HEK293 (cell line): Measurements from ENCODE around the gene SCAF11.
A peak's percentile ranks its signal among the peaks of the same experiment; 100 is the strongest.

Experiments used
- FEZF1 ChIP-seq: fragments of 450-650 bp; formaldehyde crosslinking; IDR thresholded peaks from 2 replicates; pipeline ENCODE4 v1.5.1; 2016; ENCODE audit warnings: missing biosample characterization, missing genetic modification characterization
- GFI1B ChIP-seq: fragments of 450-650 bp; formaldehyde crosslinking; IDR thresholded peaks from 2 replicates; pipeline ENCODE4 v1.5.1; 2016; ENCODE audit warnings: missing biosample characterization, missing genetic modification characterization
- GLI4 ChIP-seq: fragments of 450-650 bp; formaldehyde crosslinking; IDR thresholded peaks from 2 replicates; pipeline ENCODE4 v1.5.1; 2016; ENCODE audit warnings: missing biosample characterization, missing genetic modification characterization
- HOXD13 ChIP-seq: sonication (generic); formaldehyde crosslinking; IDR thresholded peaks from 2 replicates; pipeline ENCODE4 v1.8.0; 2022; ENCODE audit warnings: missing genetic modification reagents, borderline replicate concordance
- YY1 ChIP-seq: fragments of 450-650 bp; formaldehyde crosslinking; IDR thresholded peaks from 2 replicates; pipeline ENCODE4 v1.5.1; 2018; ENCODE audit warnings: missing biosample characterization, missing genetic modification characterization
- ZNF211 ChIP-seq: fragments of 450-650 bp; formaldehyde crosslinking; IDR thresholded peaks from 2 replicates; pipeline ENCODE4 v1.5.1; 2016; ENCODE audit warnings: low read depth, missing biosample characterization, missing genetic modification characterization
- ZNF23 ChIP-seq: fragments of 450-650 bp; formaldehyde crosslinking; IDR thresholded peaks from 2 replicates; pipeline ENCODE4 v1.5.1; 2016; ENCODE audit warnings: missing biosample characterization, missing genetic modification characterization, borderline replicate concordance
- ZNF274 ChIP-seq, 2 experiments: fragments of 200-500 bp in 1 of 2; fragments of 450-650 bp in 1 of 2; sonication (Bioruptor generic) in 1 of 2; formaldehyde crosslinking in 1 of 2; IDR thresholded peaks; 2 replicates each; pipeline versions ENCODE4 v1.5.1 to v1.6.1; 2014 to 2016; ENCODE audit warnings: borderline replicate concordance in 1 of 2, inconsistent platforms in 1 of 2, low read length in 1 of 2, missing biosample characterization in 1 of 2, missing genetic modification characterization in 1 of 2
- ZNF302 ChIP-seq: fragments of 450-650 bp; formaldehyde crosslinking; IDR thresholded peaks from 2 replicates; pipeline ENCODE4 v1.5.1; 2016; ENCODE audit warnings: missing biosample characterization, missing genetic modification characterization, low read depth
- ZNF37A ChIP-seq: fragments of 450-650 bp; IDR thresholded peaks from 2 replicates; pipeline ENCODE4 v1.5.1; 2018; ENCODE audit warnings: missing biosample characterization, missing genetic modification characterization
- ZNF404 ChIP-seq: fragments of 450-650 bp; formaldehyde crosslinking; IDR thresholded peaks from 2 replicates; pipeline ENCODE4 v1.5.1; 2017; ENCODE audit warnings: missing biosample characterization, missing genetic modification characterization
- ZNF426 ChIP-seq: fragments of 450-650 bp; formaldehyde crosslinking; IDR thresholded peaks from 2 replicates; pipeline ENCODE4 v1.5.1; 2017; ENCODE audit warnings: missing biosample characterization, missing genetic modification characterization, mild to moderate bottlenecking, inconsistent platforms, moderate library complexity
- ZNF561 ChIP-seq: fragments of 450-650 bp; IDR thresholded peaks from 2 replicates; pipeline ENCODE4 v1.5.1; 2018; ENCODE audit warnings: missing biosample characterization, missing genetic modification characterization, borderline replicate concordance
- ZNF596 ChIP-seq: fragments of 450-650 bp; IDR thresholded peaks from 2 replicates; pipeline ENCODE4 v1.5.0; 2018; ENCODE audit warnings: missing biosample characterization, mild to moderate bottlenecking, missing genetic modification characterization, moderate library complexity
- ZNF600 ChIP-seq: fragments of 450-650 bp; formaldehyde crosslinking; IDR thresholded peaks from 2 replicates; pipeline ENCODE4 v1.5.1; 2016; ENCODE audit warnings: missing biosample characterization, missing genetic modification characterization
- ZNF785 ChIP-seq: fragments of 450-650 bp; formaldehyde crosslinking; IDR thresholded peaks from 2 replicates; pipeline ENCODE4 v1.5.1; 2016; ENCODE audit warnings: missing biosample characterization, missing genetic modification characterization
- TF ChIP-seq, protein P1 (sequence below): fragments of 450-650 bp; formaldehyde crosslinking; IDR thresholded peaks from 2 replicates; pipeline ENCODE4 v1.5.1; 2016; ENCODE audit warnings: missing biosample characterization, missing genetic modification characterization
- TF ChIP-seq, protein P2 (sequence below): fragments of 450-650 bp; formaldehyde crosslinking; IDR thresholded peaks from 2 replicates; pipeline ENCODE4 v1.5.1; 2016; ENCODE audit warnings: missing biosample characterization, missing genetic modification characterization, low read depth
- TF ChIP-seq, protein P3 (sequence below): fragments of 450-650 bp; IDR thresholded peaks from 2 replicates; pipeline ENCODE4 v1.5.1; 2018; ENCODE audit warnings: missing biosample characterization, missing genetic modification characterization
- TF ChIP-seq, protein P4 (sequence below): fragments of 450-650 bp; formaldehyde crosslinking; IDR thresholded peaks from 2 replicates; pipeline ENCODE4 v1.5.1; 2016; ENCODE audit warnings: missing biosample characterization, missing genetic modification characterization, borderline replicate concordance
- TF ChIP-seq, protein P5 (sequence below): fragments of 450-650 bp; formaldehyde crosslinking; IDR thresholded peaks from 2 replicates; pipeline ENCODE4 v1.5.1; 2016; ENCODE audit warnings: missing biosample characterization, missing genetic modification characterization, low read depth

Gene SCAF11

DNA sequence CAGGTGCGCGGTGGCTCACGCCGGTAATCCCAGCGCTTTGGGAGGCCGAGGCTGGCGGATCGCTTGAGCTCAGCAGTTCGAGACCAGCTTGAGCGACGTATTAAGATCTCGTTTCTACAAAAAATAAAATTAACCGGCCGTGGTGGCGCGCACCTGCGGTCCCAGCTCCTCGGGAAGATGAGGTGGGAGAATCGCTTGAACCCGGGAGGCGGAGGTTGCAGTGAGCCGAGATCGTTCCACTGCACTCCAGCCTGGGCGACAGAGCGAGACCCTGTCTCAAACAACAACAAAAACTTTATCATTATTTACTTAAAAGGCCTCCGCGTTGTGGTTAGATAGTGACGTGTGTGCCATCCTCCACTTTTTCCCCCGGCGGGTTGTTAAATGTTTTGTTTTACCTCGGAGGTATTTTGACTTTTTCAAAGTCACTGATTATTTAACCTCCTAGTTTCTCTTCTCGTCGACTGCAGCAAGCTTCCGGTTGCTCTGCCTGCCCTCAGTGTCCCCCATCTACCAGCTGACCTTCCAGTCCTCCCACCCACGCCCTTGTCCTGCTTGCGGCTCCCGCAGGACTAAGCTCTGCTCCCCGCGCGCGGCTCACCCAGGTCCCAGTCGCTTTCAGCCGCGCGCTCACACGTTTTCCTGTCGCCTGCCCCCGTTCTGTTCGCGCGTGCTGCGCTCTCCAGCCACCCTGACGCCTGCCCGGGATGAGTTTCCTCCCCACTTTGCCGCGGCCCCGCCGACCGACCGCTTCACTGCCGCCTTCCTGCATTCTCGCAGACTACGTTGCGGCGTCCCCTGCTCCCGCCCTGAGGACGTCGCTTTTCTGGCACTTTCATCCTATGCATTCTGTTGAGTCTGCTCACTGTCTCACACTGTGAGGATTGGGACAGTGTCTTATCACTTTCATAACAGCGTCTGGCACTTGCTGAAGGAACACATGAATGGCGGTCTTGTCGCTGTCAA, 1.2 kb upstream of the SCAF11 start (continued):
- TF ChIP-seq, protein P1, sequence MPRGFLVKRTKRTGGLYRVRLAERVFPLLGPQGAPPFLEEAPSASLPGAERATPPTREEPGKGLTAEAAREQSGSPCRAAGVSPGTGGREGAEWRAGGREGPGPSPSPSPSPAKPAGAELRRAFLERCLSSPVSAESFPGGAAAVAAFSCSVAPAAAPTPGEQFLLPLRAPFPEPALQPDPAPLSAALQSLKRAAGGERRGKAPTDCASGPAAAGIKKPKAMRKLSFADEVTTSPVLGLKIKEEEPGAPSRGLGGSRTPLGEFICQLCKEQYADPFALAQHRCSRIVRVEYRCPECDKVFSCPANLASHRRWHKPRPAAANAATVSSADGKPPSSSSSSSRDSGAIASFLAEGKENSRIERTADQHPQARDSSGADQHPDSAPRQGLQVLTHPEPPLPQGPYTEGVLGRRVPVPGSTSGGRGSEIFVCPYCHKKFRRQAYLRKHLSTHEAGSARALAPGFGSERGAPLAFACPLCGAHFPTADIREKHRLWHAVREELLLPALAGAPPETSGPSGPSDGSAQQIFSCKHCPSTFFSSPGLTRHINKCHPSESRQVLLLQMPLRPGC (tag by site-specific recombination), result peak; percentile 86; the same call in 1 of the 2 replicates
- TF ChIP-seq ZNF37A (tag by site-specific recombination) (no peak), ZNF211 (tag by site-specific recombination) (no peak), HOXD13 (peak; percentile 71), ZNF302 (no peak), ZNF274 (IDR thresholded peaks at IDR 0.05; ENCODE audit: low read length) (no peak), ZNF274 (tag by site-specific recombination; IDR thresholded peaks at IDR 0.05; ENCODE audit: borderline replicate concordance) (no peak), GFI1B (tag by site-specific recombination) (no peak), ZNF600 (tag by site-specific recombination) (peak; percentile 100), FEZF1 (peak; percentile 45), ZNF561 (tag by site-specific recombination) (no peak), ZNF404 (tag by site-specific recombination) (no peak), ZNF596 (tag by site-specific recombination) (no peak), ZNF785 (tag by site-specific recombination) (peak; percentile 25; the same call in 1 of the 2 replicates), ZNF23 (no peak), GLI4 (tag by site-specific recombination) (peak; percentile 72; the same call in 1 of the 2 replicates), ZNF426 (no peak), YY1 (tag by site-specific recombination) (no peak)
- TF ChIP-seq, protein P2, sequence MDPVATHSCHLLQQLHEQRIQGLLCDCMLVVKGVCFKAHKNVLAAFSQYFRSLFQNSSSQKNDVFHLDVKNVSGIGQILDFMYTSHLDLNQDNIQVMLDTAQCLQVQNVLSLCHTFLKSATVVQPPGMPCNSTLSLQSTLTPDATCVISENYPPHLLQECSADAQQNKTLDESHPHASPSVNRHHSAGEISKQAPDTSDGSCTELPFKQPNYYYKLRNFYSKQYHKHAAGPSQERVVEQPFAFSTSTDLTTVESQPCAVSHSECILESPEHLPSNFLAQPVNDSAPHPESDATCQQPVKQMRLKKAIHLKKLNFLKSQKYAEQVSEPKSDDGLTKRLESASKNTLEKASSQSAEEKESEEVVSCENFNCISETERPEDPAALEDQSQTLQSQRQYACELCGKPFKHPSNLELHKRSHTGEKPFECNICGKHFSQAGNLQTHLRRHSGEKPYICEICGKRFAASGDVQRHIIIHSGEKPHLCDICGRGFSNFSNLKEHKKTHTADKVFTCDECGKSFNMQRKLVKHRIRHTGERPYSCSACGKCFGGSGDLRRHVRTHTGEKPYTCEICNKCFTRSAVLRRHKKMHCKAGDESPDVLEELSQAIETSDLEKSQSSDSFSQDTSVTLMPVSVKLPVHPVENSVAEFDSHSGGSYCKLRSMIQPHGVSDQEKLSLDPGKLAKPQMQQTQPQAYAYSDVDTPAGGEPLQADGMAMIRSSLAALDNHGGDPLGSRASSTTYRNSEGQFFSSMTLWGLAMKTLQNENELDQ (tag by site-specific recombination), result no peak
- TF ChIP-seq, protein P3, sequence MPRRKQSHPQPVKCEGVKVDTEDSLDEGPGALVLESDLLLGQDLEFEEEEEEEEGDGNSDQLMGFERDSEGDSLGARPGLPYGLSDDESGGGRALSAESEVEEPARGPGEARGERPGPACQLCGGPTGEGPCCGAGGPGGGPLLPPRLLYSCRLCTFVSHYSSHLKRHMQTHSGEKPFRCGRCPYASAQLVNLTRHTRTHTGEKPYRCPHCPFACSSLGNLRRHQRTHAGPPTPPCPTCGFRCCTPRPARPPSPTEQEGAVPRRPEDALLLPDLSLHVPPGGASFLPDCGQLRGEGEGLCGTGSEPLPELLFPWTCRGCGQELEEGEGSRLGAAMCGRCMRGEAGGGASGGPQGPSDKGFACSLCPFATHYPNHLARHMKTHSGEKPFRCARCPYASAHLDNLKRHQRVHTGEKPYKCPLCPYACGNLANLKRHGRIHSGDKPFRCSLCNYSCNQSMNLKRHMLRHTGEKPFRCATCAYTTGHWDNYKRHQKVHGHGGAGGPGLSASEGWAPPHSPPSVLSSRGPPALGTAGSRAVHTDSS, result no peak
- TF ChIP-seq, protein P4, sequence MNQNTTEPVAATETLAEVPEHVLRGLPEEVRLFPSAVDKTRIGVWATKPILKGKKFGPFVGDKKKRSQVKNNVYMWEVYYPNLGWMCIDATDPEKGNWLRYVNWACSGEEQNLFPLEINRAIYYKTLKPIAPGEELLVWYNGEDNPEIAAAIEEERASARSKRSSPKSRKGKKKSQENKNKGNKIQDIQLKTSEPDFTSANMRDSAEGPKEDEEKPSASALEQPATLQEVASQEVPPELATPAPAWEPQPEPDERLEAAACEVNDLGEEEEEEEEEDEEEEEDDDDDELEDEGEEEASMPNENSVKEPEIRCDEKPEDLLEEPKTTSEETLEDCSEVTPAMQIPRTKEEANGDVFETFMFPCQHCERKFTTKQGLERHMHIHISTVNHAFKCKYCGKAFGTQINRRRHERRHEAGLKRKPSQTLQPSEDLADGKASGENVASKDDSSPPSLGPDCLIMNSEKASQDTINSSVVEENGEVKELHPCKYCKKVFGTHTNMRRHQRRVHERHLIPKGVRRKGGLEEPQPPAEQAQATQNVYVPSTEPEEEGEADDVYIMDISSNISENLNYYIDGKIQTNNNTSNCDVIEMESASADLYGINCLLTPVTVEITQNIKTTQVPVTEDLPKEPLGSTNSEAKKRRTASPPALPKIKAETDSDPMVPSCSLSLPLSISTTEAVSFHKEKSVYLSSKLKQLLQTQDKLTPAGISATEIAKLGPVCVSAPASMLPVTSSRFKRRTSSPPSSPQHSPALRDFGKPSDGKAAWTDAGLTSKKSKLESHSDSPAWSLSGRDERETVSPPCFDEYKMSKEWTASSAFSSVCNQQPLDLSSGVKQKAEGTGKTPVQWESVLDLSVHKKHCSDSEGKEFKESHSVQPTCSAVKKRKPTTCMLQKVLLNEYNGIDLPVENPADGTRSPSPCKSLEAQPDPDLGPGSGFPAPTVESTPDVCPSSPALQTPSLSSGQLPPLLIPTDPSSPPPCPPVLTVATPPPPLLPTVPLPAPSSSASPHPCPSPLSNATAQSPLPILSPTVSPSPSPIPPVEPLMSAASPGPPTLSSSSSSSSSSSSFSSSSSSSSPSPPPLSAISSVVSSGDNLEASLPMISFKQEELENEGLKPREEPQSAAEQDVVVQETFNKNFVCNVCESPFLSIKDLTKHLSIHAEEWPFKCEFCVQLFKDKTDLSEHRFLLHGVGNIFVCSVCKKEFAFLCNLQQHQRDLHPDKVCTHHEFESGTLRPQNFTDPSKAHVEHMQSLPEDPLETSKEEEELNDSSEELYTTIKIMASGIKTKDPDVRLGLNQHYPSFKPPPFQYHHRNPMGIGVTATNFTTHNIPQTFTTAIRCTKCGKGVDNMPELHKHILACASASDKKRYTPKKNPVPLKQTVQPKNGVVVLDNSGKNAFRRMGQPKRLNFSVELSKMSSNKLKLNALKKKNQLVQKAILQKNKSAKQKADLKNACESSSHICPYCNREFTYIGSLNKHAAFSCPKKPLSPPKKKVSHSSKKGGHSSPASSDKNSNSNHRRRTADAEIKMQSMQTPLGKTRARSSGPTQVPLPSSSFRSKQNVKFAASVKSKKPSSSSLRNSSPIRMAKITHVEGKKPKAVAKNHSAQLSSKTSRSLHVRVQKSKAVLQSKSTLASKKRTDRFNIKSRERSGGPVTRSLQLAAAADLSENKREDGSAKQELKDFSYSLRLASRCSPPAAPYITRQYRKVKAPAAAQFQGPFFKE (tag by site-specific recombination), result 0 out of 2 replicates have a peak, but pooled peaks have one; percentile 58
- TF ChIP-seq, protein P5, sequence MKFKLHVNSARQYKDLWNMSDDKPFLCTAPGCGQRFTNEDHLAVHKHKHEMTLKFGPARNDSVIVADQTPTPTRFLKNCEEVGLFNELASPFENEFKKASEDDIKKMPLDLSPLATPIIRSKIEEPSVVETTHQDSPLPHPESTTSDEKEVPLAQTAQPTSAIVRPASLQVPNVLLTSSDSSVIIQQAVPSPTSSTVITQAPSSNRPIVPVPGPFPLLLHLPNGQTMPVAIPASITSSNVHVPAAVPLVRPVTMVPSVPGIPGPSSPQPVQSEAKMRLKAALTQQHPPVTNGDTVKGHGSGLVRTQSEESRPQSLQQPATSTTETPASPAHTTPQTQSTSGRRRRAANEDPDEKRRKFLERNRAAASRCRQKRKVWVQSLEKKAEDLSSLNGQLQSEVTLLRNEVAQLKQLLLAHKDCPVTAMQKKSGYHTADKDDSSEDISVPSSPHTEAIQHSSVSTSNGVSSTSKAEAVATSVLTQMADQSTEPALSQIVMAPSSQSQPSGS (tag by site-specific recombination), result no peak
